ENCODE data around the gene KCNK4. TPM values are rescaled to one million over a fixed set of nuclear protein-coding genes. Genes with fewer than 3 reads are reported as not detected.

The KCNK4 gene
- total and polyA plus RNA-seq, 8 donors: 0.11 to 0.14 TPM; not detected in 6

DNA sequence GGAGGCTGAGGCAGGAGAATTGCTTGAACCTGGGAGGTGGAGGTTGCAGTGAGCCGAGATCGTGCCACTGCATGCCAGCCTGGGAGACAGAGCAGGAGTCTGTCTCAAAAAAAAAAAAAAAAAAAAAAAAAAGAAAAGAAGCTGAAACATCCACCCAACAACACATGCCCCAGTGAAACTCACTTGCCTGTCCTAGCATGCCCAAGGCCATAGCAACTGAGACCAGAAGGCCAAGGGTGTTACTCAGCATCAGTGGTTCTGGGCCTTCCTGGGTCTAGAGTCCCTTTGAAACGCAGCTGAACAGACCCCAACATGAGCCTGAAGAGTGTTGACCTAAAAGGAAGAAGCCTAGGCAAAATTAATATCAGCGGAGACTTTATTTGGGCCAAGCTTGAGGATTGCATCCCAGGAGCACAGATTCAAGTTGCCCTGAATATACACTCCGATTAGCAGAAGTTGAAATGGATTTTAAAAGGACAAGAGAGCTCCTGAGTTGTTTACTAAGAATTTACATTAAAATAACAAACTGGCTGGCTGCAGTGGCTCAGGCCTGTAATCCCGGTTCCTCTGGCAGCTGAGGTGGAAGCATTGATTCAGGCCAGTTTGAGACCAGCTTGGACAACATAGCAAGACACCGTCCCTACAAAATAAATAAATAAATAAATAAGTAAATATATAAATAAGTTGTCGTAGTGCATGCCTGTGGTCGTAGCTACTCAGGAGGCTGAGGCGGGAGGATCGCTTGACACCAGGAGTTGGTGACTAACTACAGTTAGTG, 33.8 kb downstream of the KCNK4 start:
- intact Hi-C loops (cut with DNase I): no loop called here
- H3K36me3 ChIP-seq: peaks cover 0 to 20% of the 10 kb centered on the region in 2 donors
- no peak overlapping the region for H3K4me3 ChIP-seq
- no peak for ATAC-seq
- no peak for DNase-seq
- H3K9me3 ChIP-seq: no peaks in the 10 kb centered on the region
- no peak overlapping the region for H3K27ac ChIP-seq
- peaks cover 0 to 15% of the 10 kb centered on the region in 2 donors for H3K4me1 ChIP-seq
- TF ChIP-seq, protein P1, sequence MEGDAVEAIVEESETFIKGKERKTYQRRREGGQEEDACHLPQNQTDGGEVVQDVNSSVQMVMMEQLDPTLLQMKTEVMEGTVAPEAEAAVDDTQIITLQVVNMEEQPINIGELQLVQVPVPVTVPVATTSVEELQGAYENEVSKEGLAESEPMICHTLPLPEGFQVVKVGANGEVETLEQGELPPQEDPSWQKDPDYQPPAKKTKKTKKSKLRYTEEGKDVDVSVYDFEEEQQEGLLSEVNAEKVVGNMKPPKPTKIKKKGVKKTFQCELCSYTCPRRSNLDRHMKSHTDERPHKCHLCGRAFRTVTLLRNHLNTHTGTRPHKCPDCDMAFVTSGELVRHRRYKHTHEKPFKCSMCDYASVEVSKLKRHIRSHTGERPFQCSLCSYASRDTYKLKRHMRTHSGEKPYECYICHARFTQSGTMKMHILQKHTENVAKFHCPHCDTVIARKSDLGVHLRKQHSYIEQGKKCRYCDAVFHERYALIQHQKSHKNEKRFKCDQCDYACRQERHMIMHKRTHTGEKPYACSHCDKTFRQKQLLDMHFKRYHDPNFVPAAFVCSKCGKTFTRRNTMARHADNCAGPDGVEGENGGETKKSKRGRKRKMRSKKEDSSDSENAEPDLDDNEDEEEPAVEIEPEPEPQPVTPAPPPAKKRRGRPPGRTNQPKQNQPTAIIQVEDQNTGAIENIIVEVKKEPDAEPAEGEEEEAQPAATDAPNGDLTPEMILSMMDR (IDR thresholded peaks at IDR 0.05): no peak
- H3K27me3 ChIP-seq: no peaks in the 10 kb centered on the region

DNA sequence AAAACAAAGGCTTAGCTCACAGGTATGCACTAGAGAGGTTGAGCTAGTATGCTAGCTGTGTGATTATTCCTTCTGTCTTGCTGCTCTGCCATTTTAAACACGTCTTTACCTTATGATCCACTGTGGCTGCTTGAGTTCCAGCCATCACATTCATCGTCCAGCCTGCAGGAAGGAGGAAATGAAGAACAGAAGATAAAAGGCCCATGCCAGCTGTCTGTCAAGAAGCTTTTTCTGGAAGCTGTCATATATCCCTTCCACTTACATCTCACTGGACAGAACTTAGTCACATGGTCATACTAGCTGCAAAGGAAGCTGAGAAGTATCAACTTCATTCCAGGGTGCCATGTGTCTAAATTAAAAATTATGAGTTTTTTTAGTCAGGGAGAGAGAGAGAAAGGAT, 36.3 kb downstream of the KCNK4 start:
- intact Hi-C loops (cut with DNase I): no loop called here
- Histone ChIP-seq H3K27me3 (no peaks in the 10 kb centered on the region), H3K4me3 (no peak overlapping the region), H3K36me3 (peaks cover 0 to 5% of the 10 kb centered on the region in 2 donors), H3K27ac (no peak overlapping the region), H3K9me3 (no peaks in the 10 kb centered on the region), H3K4me1 (peaks cover 6 to 16% of the 10 kb centered on the region in 2 donors)
- TF ChIP-seq, protein P1 (IDR thresholded peaks at IDR 0.05): no peak
- DNase-seq (no peak), ATAC-seq (no peak)

DNA sequence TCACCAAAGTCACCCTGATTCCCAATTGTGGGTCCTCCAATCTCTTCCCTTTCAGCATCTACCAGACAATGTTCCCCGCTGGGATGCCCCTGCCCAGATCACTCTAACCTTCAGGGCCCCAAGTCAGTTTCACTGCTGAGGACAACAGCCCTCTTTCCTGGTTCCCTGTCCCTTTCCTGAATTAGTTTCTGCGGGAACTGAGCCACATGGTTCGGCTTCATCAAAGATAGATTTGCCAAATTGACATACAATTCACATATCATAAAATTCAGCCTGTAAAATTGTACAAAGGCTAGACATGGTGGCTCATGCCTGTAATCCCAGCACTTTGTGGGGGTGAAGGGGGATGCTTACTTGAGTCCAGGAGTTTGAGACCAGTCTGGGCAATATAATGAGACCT, 36.9 kb downstream of the KCNK4 start:
- DNase-seq (no peak), ATAC-seq (no peak)
- peaks cover 6 to 17% of the 10 kb centered on the region in 2 donors for H3K4me1 ChIP-seq
- H3K4me3 ChIP-seq: no peak overlapping the region
- intact Hi-C loops (cut with DNase I): no loop called here
- no peak overlapping the region for H3K27ac ChIP-seq
- no peaks in the 10 kb centered on the region for H3K9me3 ChIP-seq
- TF ChIP-seq, protein P1 (IDR thresholded peaks at IDR 0.05): no peak
- no peaks in the 10 kb centered on the region for H3K36me3 ChIP-seq
- no peaks in the 10 kb centered on the region for H3K27me3 ChIP-seq

DNA sequence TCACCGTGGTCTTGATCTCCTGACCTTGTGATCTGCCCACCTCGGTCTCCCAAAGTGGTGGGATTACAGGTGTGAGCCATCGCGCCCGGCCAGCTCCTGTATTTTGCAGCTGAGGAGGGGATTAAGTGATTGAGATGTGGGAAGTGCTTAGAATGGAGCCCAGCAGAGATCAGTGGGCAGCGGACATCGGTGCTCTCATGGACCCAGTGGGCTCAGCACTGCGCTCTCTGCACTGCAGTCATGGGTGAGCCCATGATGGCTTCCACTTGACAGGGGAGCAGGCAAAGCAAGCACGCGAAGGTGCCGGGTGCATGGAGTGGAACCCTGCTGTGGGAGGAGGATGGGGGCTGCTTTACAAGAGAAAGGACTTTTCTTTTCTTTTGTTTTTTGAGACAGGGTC, 39.8 kb downstream of the KCNK4 start:
- H3K27ac ChIP-seq: no peak overlapping the region
- intact Hi-C loops (cut with DNase I): no loop called here
- ATAC-seq: no peak
- no peak overlapping the region for H3K4me3 ChIP-seq
- TF ChIP-seq, protein P1 (IDR thresholded peaks at IDR 0.05): no peak
- DNase-seq: no peak
- peaks cover 14 to 29% of the 10 kb centered on the region in 2 donors for H3K4me1 ChIP-seq
- no peaks in the 10 kb centered on the region for H3K27me3 ChIP-seq
- H3K9me3 ChIP-seq: no peaks in the 10 kb centered on the region
- H3K36me3 ChIP-seq: no peaks in the 10 kb centered on the region

DNA sequence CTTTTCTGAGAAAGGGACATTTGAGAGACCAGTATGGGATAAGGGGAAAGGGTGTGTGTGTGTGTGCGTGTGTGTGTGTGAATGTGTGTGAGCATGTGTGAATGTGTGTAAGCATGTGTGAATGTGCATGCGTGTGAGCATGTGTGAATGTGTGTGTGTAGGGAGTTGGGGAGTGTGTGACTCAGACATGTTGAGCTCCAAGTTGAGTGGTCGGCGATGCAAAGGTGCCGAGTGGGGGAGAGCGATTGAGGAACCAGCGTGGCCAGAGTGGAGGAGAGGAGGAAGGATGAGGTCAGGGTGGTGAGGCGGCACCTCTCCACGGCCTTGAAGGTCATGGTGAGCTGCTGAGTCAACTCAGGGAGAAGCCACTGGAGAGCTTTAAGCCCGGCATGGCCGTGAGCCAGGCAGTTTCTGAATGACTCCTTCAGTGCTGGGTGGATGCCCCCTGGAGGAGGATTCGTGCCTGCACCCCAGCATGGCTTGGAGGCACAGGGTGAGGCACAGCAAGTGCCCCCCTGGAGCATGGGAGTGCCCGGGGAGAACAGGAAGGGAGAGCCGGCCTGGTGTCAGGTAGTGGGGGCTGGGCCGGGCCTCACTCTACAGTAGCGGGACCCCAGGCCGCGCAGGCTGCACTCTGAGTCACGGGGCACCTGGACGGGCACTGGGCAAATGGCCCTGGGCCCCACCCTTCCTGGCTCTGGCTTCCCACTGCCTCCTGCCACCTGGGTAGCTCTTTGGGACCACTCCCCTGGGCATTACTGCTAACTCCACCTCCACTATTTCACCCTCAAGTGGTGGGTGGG, 40.7 kb downstream of the KCNK4 start:
- DNase-seq (peak in 3 of 4 donors; percentile 68 to 94 (median 91)), ATAC-seq (peak; percentile 88)
- Histone ChIP-seq H3K27me3 (no peaks in the 10 kb centered on the region), H3K4me3 (no peak overlapping the region), H3K36me3 (no peaks in the 10 kb centered on the region), H3K9me3 (no peaks in the 10 kb centered on the region), H3K27ac (peak overlapping the region; percentile 4 to 73), H3K4me1 (peaks cover 14 to 29% of the 10 kb centered on the region in 2 donors)
- TF ChIP-seq, protein P1 (IDR thresholded peaks at IDR 0.05): peak; percentile 31 to 69
- intact Hi-C loops (cut with DNase I): no loop called here
